ENCODE data around the gene PIP5K1B. TPM values are rescaled to one million over a fixed set of nuclear protein-coding genes. Genes with fewer than 3 reads are reported as not detected.

PIP5K1B gene
- total RNA-seq, 1 experiment from 2014 or later: 2.5 TPM

DNA sequence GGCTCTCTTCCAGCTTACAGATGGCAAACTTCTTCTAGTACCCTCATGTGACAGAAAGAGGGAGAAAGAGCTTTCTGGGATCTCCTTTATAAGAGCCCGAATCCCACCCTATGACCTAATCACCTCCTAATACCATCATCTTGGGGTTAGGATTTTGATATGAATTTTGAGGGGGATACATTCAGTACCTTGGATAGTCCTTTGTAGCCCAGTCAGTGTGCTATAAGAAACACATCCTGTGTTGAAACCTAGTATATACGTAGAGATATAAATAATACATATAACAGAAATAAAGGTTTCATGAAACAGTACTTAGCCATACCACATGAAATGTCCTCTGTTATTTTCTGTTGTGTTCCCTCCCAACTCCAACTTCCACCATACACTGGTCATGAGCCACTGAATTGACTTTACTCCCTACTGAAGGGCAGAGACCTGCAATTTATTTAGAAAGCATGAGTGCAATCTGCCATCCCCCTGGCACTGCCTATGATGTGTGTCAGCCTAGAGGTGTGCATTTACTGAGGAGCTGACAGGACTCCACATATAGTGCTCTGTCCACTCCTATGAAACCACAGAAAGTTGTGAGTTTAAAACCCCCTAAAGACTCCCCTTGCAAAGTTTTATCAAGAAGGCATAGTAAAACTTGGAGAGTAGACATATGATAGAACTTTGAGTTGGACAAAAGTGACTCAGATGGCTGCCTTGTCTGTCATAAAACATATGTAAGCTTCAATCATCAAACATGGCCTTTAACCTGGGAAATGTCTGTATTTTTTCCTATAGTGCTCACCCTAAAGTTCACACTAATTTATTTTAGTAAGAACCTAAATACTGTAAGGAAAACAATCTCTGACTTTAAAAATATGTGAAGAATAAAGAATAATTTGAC, 12.8 kb downstream of the PIP5K1B start:
- no peak overlapping the region for H3K9ac ChIP-seq (ENCODE audit: extremely low read depth, insufficient read length, low read length)
- no peak overlapping the region for H3K4ac ChIP-seq (ENCODE audit: low read depth, low read length)
- no peaks in the 10 kb centered on the region for H4K20me1 ChIP-seq (ENCODE audit: control insufficient read depth, insufficient read depth, insufficient read length)
- H3K36me3 Mint-ChIP-seq (ENCODE audit: insufficient read depth in 1 of 3, low read depth in 3 of 3): no peaks in the 10 kb centered on the region
- no peaks in the 10 kb centered on the region for H3K27me3 ChIP-seq (ENCODE audit: insufficient read depth, low read length)
- no peak overlapping the region for H2BK15ac ChIP-seq (ENCODE audit: low read depth, low read length)
- no peak overlapping the region for H4K91ac ChIP-seq (ENCODE audit: insufficient read length, low read depth, low read length)
- TF ChIP-seq, protein P1, sequence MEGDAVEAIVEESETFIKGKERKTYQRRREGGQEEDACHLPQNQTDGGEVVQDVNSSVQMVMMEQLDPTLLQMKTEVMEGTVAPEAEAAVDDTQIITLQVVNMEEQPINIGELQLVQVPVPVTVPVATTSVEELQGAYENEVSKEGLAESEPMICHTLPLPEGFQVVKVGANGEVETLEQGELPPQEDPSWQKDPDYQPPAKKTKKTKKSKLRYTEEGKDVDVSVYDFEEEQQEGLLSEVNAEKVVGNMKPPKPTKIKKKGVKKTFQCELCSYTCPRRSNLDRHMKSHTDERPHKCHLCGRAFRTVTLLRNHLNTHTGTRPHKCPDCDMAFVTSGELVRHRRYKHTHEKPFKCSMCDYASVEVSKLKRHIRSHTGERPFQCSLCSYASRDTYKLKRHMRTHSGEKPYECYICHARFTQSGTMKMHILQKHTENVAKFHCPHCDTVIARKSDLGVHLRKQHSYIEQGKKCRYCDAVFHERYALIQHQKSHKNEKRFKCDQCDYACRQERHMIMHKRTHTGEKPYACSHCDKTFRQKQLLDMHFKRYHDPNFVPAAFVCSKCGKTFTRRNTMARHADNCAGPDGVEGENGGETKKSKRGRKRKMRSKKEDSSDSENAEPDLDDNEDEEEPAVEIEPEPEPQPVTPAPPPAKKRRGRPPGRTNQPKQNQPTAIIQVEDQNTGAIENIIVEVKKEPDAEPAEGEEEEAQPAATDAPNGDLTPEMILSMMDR (conservative IDR thresholded peaks at IDR 0.05): no peak
- H4K8ac ChIP-seq (replicated peaks; ENCODE audit: insufficient read length, low read depth, low read length): no peak overlapping the region
- H3K9me3 Mint-ChIP-seq: no peaks in the 10 kb centered on the region
- H3K9me3 ChIP-seq (ENCODE audit: control insufficient read depth, low read depth, low read length): no peaks in the 10 kb centered on the region
- no peak overlapping the region for H3K14ac ChIP-seq (ENCODE audit: insufficient read depth, low read length)
- H2BK20ac ChIP-seq (ENCODE audit: low read depth, low read length, poor library complexity, severe bottlenecking): no peak overlapping the region
- no peak overlapping the region for H4K5ac ChIP-seq (ENCODE audit: insufficient read length, low read depth, low read length)
- no peak overlapping the region for H2BK120ac ChIP-seq (ENCODE audit: low read depth, low read length, poor library complexity, severe bottlenecking)
- H3K56ac ChIP-seq (ENCODE audit: insufficient read length, low read depth, low read length): no peak overlapping the region
- H3K4me1 Mint-ChIP-seq: peaks cover 0 to 3% of the 10 kb centered on the region in 2 experiments; a peak in 1 of 4 replicates
- no peak overlapping the region for H3K27ac Mint-ChIP-seq
- no peak overlapping the region for H3K18ac ChIP-seq (ENCODE audit: insufficient read length, low read depth, low read length)
- H3T11ph ChIP-seq (ENCODE audit: low read length): no peak overlapping the region
- no peak overlapping the region for H2BK5ac ChIP-seq (ENCODE audit: insufficient read length, low read length)
- H2AFZ ChIP-seq (ENCODE audit: low read length): no peak overlapping the region
- H3K27ac ChIP-seq (ENCODE audit: insufficient read length, low read depth, low read length): no peak overlapping the region
- H3K23ac ChIP-seq (ENCODE audit: insufficient read length, low read depth, low read length): no peak overlapping the region
- no peaks in the 10 kb centered on the region for H3K79me1 ChIP-seq (ENCODE audit: insufficient read depth, low read depth, low read length, poor library complexity, severe bottlenecking)
- no peaks in the 10 kb centered on the region for H3K79me2 ChIP-seq (ENCODE audit: insufficient read depth, low read length)
- H3K27me3 Mint-ChIP-seq (ENCODE audit: low read depth): peaks cover 25% of the 10 kb centered on the region
- no peak overlapping the region for H3K4me2 ChIP-seq (ENCODE audit: insufficient read depth, insufficient read length, low read length)
- H2BK12ac ChIP-seq (ENCODE audit: insufficient read length, low read depth, low read length): no peak overlapping the region
- no CpG with 5 or more reads among the region's 2 CpGs for WGBS (ENCODE audit: extremely low coverage, insufficient read length, low lambda C conversion rate)
- H3K4me1 ChIP-seq (ENCODE audit: insufficient read depth, low read length): no peaks in the 10 kb centered on the region
- H2AK5ac ChIP-seq (ENCODE audit: insufficient read length, low read length): no peak overlapping the region
- no peak for DNase-seq
- no peak overlapping the region for H3K4me3 Mint-ChIP-seq
- H3K23me2 ChIP-seq (ENCODE audit: insufficient read length, low read depth, low read length, poor library complexity, severe bottlenecking): no peaks in the 10 kb centered on the region
